WTC11 (cell line): ENCODE results near the gene UQCC2. TPM values are rescaled to one million over a fixed set of nuclear protein-coding genes. Genes with fewer than 3 reads are reported as not detected.

ENCODE experiments used
- ATAC-seq: fragments of 200-7000 bp; cut with Tn5 transposase; 2 replicates; pipeline ENCODE4 v1.10.0; 2021; ENCODE audit warnings: mild to moderate bottlenecking, moderate library complexity
- CTCF ChIA-PET: fragments of 300-600 bp; sonication (Branson Sonifier 250); formaldehyde crosslinking; loops from one replicate; lab custom pipeline; 2021; ENCODE audit warnings: antibody characterized with exemption; lab: Charles Lee
- POLR2A ChIA-PET: fragments of 350-600 bp; sonication (Branson Sonifier 250); formaldehyde crosslinking; loops from one replicate; lab custom pipeline; 2021; ENCODE audit warnings: antibody characterized with exemption; lab: Charles Lee
- DNase-seq: peaks from one replicate; pipeline ENCODE4 v3.0.0; 2021; ENCODE audit warnings: low spot score
- H3K27ac Mint-ChIP-seq: 2 replicates; pipeline ENCODE4 v1.8.0; 2021; ENCODE audit warnings: mixed read lengths
- H3K27me3 Mint-ChIP-seq: 2 replicates; pipeline ENCODE4 v1.8.0; 2021; ENCODE audit warnings: low read depth, mild to moderate bottlenecking, moderate library complexity, mixed read lengths
- H3K36me3 Mint-ChIP-seq: 2 replicates; pipeline ENCODE4 v1.8.0; 2021; ENCODE audit warnings: mixed read lengths
- H3K4me1 Mint-ChIP-seq: 2 replicates; pipeline ENCODE4 v1.8.0; 2022; ENCODE audit warnings: mixed read lengths
- H3K4me3 Mint-ChIP-seq: 2 replicates; pipeline ENCODE4 v1.8.0; 2021; ENCODE audit warnings: mild to moderate bottlenecking, moderate library complexity, mixed read lengths
- H3K9me3 Mint-ChIP-seq: 2 replicates; pipeline ENCODE4 v1.8.0; 2021; ENCODE audit warnings: mixed read lengths
- GTF2I ChIP-seq: fragments of 250-450 bp; sonication (Bioruptor Pico); conservative IDR thresholded peaks from 2 replicates; pipeline ENCODE4 v1.4.0; 2021; ENCODE audit warnings: mild to moderate bottlenecking
- JAZF1 ChIP-seq: fragments of 250-450 bp; sonication (Bioruptor Pico); IDR thresholded peaks from 2 replicates; pipeline ENCODE4 v1.9.0; 2021; ENCODE audit warnings: moderate library complexity, mild to moderate bottlenecking, inconsistent platforms
- KAT7 ChIP-seq: sonication (generic); formaldehyde crosslinking; IDR thresholded peaks from 2 replicates; pipeline ENCODE4 v1.8.1; 2023; ENCODE audit warnings: missing genetic modification reagents, mild to moderate bottlenecking, borderline replicate concordance
- MXD4 ChIP-seq: fragments of 250-450 bp; sonication (Bioruptor Pico); IDR thresholded peaks from 2 replicates; pipeline ENCODE4 v1.8.0; 2021; ENCODE audit warnings: mild to moderate bottlenecking, moderate library complexity, borderline replicate concordance
- NFATC4 ChIP-seq: fragments of 250-450 bp; sonication (Bioruptor Pico); IDR thresholded peaks from 2 replicates; pipeline ENCODE4 v1.9.0; 2021; ENCODE audit warnings: mild to moderate bottlenecking
- NFE2L1 ChIP-seq: sonication (generic); formaldehyde crosslinking; IDR thresholded peaks from 2 replicates; pipeline ENCODE4 v1.8.1; 2023; ENCODE audit warnings: missing genetic modification reagents
- NFYB ChIP-seq: sonication (generic); formaldehyde crosslinking; conservative IDR thresholded peaks from 2 replicates; pipeline ENCODE4 v1.8.0; 2022; ENCODE audit warnings: low read depth, missing genetic modification reagents
- PRRX2 ChIP-seq: fragments of 250-450 bp; sonication (Bioruptor Pico); IDR thresholded peaks from 2 replicates; pipeline ENCODE4 v1.8.0; 2021; ENCODE audit warnings: mild to moderate bottlenecking
- RELA ChIP-seq: sonication (generic); formaldehyde crosslinking; IDR thresholded peaks from 2 replicates; pipeline ENCODE4 v1.8.1; 2022; ENCODE audit warnings: missing genetic modification reagents, mild to moderate bottlenecking, borderline replicate concordance
- SMAD3 ChIP-seq: sonication (generic); formaldehyde crosslinking; IDR thresholded peaks from 2 replicates; pipeline ENCODE4 v1.8.0; 2022; ENCODE audit warnings: missing genetic modification reagents, mild to moderate bottlenecking, borderline replicate concordance
- ZNF317 ChIP-seq: sonication (generic); formaldehyde crosslinking; IDR thresholded peaks from 2 replicates; pipeline ENCODE4 v1.8.1; 2023; ENCODE audit warnings: low read depth, mild to moderate bottlenecking, moderate library complexity, missing genetic modification reagents, borderline replicate concordance
- ZNF416 ChIP-seq: fragments of 250-450 bp; sonication (Bioruptor Pico); IDR thresholded peaks from 2 replicates; pipeline ENCODE4 v1.9.0; 2021; ENCODE audit warnings: mild to moderate bottlenecking, inconsistent platforms
- ZNF423 ChIP-seq: fragments of 250-450 bp; sonication (Bioruptor Pico); IDR thresholded peaks from 2 replicates; pipeline ENCODE4 v2.1.2; 2022; ENCODE audit warnings: mild to moderate bottlenecking, moderate library complexity
- total RNA-seq: library from RNA; stranded (reverse); gene quantifications from 3 replicates; pipeline ENCODE4 v1.2.3, GENCODE V29; 2021
- TF ChIP-seq, protein P1 (sequence below): fragments of 250-450 bp; sonication (Bioruptor Pico); IDR thresholded peaks from 2 replicates; pipeline ENCODE4 v1.9.0; 2021; ENCODE audit warnings: mild to moderate bottlenecking
- TF ChIP-seq, protein P2 (sequence below): fragments of 250-450 bp; sonication (Bioruptor Pico); IDR thresholded peaks from 2 replicates; pipeline ENCODE4 v2.1.2; 2022; ENCODE audit warnings: mild to moderate bottlenecking, moderate library complexity
- TF ChIP-seq, protein P3 (sequence below): sonication (generic); formaldehyde crosslinking; IDR thresholded peaks from 2 replicates; pipeline ENCODE4 v1.8.0; 2023; ENCODE audit warnings: missing genetic modification reagents
- TF ChIP-seq, protein P4 (sequence below): sonication (generic); formaldehyde crosslinking; IDR thresholded peaks from 2 replicates; pipeline ENCODE4 v1.8.1; 2023; ENCODE audit warnings: mild to moderate bottlenecking, missing genetic modification reagents, borderline replicate concordance
- TF ChIP-seq, protein P5 (sequence below): sonication (generic); formaldehyde crosslinking; IDR thresholded peaks from 2 replicates; pipeline ENCODE4 v1.8.1; 2023; ENCODE audit warnings: mild to moderate bottlenecking, missing genetic modification reagents
- TF ChIP-seq, protein P6 (sequence below): sonication (generic); formaldehyde crosslinking; IDR thresholded peaks from 2 replicates; pipeline ENCODE4 v1.8.1; 2022; ENCODE audit warnings: low read depth, mild to moderate bottlenecking, moderate library complexity, missing genetic modification reagents, borderline replicate concordance
- TF ChIP-seq, protein P7 (sequence below): sonication (generic); formaldehyde crosslinking; IDR thresholded peaks from 2 replicates; pipeline ENCODE4 v1.8.1; 2022; ENCODE audit warnings: low read depth, missing genetic modification reagents, borderline replicate concordance

The UQCC2 gene
- total RNA-seq, 1 experiment from 2014 or later = 65.8 TPM

DNA sequence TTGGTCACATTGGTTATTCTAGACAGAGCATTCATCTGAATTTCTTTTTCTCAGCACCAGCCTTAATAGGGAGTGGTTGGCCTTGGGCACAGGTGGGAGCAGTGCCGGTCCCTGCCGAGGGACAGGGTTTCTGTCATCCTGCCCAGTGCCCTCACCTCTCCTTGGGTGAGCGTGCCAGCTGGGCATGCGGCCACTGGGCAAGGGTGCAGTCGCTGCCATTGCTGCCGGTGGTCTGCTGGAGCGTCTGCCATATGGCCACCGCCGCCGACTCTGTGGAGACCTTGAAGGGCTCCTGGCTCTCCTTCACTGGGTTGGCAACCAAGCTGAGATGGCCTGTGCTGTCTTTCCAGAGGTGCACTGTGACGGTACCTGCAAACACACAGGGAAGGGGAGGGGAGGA is 16.4 kb upstream of the UQCC2 start:
- Mint-ChIP-seq H3K27me3 (no peaks in the 10 kb centered on the region; the same call in 1 of the 2 replicates), H3K4me3 (no peak overlapping the region), H3K36me3 (no peaks in the 10 kb centered on the region), H3K9me3 (no peaks in the 10 kb centered on the region), H3K27ac (no peak overlapping the region), H3K4me1 (peaks cover 20% of the 10 kb centered on the region)
- DNase-seq = no peak
- no peak for ATAC-seq
- TF ChIP-seq, protein P1, sequence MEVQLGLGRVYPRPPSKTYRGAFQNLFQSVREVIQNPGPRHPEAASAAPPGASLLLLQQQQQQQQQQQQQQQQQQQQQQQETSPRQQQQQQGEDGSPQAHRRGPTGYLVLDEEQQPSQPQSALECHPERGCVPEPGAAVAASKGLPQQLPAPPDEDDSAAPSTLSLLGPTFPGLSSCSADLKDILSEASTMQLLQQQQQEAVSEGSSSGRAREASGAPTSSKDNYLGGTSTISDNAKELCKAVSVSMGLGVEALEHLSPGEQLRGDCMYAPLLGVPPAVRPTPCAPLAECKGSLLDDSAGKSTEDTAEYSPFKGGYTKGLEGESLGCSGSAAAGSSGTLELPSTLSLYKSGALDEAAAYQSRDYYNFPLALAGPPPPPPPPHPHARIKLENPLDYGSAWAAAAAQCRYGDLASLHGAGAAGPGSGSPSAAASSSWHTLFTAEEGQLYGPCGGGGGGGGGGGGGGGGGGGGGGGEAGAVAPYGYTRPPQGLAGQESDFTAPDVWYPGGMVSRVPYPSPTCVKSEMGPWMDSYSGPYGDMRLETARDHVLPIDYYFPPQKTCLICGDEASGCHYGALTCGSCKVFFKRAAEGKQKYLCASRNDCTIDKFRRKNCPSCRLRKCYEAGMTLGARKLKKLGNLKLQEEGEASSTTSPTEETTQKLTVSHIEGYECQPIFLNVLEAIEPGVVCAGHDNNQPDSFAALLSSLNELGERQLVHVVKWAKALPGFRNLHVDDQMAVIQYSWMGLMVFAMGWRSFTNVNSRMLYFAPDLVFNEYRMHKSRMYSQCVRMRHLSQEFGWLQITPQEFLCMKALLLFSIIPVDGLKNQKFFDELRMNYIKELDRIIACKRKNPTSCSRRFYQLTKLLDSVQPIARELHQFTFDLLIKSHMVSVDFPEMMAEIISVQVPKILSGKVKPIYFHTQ = no peak
- no peak for TF ChIP-seq RELA (CRISPR knock-in tag)
- no peak for TF ChIP-seq NFYB
- no peak for TF ChIP-seq JAZF1 (CRISPR knock-in tag)
- TF ChIP-seq, protein P2, sequence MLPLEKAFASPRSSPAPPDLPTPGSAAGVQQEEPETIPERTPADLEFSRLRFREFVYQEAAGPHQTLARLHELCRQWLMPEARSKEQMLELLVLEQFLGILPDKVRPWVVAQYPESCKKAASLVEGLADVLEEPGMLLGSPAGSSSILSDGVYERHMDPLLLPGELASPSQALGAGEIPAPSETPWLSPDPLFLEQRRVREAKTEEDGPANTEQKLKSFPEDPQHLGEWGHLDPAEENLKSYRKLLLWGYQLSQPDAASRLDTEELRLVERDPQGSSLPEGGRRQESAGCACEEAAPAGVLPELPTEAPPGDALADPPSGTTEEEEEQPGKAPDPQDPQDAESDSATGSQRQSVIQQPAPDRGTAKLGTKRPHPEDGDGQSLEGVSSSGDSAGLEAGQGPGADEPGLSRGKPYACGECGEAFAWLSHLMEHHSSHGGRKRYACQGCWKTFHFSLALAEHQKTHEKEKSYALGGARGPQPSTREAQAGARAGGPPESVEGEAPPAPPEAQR (CRISPR knock-in tag) = no peak
- TF ChIP-seq, protein P3, sequence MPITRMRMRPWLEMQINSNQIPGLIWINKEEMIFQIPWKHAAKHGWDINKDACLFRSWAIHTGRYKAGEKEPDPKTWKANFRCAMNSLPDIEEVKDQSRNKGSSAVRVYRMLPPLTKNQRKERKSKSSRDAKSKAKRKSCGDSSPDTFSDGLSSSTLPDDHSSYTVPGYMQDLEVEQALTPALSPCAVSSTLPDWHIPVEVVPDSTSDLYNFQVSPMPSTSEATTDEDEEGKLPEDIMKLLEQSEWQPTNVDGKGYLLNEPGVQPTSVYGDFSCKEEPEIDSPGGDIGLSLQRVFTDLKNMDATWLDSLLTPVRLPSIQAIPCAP (CRISPR knock-in tag) = no peak
- no peak for TF ChIP-seq GTF2I (CRISPR knock-in tag)
- no peak for TF ChIP-seq NFATC4 (CRISPR knock-in tag)
- no peak for TF ChIP-seq MXD4
- no peak for TF ChIP-seq ZNF416 (CRISPR knock-in tag)
- CTCF ChIA-PET = interaction anchor here (0.6 to 1.7 kb wide), 3 partner anchors 15 to 300 kb away, joined by 3 to 4 read pairs (median 4); partner anchors contain the start of gene UQCC2
- POLR2A ChIA-PET = no interaction called here

DNA sequence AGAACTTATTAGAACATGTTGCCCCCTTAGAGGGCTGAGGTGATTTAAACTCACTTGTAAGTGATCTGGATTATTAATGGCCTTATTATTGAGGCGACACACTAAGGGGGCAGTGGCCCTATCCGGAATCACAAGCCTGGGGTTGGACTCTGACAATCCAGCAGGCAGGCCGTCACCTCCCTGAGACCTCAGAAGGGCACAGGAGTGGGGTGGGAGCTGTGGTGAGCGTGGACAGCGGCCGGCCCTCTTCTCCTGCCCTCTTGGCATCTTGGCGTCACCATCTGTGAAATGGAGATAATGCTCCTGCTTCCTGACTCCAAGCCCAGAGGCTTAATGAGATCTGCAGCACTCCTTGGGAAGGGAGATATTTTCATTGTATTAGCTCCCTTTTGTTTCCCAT is 15.6 kb upstream of the UQCC2 start:
- no peak overlapping the region for H3K27ac Mint-ChIP-seq
- no peak for DNase-seq
- H3K36me3 Mint-ChIP-seq = no peaks in the 10 kb centered on the region
- no peaks in the 10 kb centered on the region for H3K9me3 Mint-ChIP-seq
- no peak overlapping the region for H3K4me3 Mint-ChIP-seq
- peaks cover 20% of the 10 kb centered on the region for H3K4me1 Mint-ChIP-seq
- ChIA-PET CTCF (interaction anchor here (1.7 kb wide), 1 partner anchor 16 kb away, joined by 4 read pairs; the partner anchor contains the start of gene UQCC2), POLR2A (no interaction called here)
- no peaks in the 10 kb centered on the region; the same call in 1 of the 2 replicates for H3K27me3 Mint-ChIP-seq
- ATAC-seq = no peak
- TF ChIP-seq, protein P4, sequence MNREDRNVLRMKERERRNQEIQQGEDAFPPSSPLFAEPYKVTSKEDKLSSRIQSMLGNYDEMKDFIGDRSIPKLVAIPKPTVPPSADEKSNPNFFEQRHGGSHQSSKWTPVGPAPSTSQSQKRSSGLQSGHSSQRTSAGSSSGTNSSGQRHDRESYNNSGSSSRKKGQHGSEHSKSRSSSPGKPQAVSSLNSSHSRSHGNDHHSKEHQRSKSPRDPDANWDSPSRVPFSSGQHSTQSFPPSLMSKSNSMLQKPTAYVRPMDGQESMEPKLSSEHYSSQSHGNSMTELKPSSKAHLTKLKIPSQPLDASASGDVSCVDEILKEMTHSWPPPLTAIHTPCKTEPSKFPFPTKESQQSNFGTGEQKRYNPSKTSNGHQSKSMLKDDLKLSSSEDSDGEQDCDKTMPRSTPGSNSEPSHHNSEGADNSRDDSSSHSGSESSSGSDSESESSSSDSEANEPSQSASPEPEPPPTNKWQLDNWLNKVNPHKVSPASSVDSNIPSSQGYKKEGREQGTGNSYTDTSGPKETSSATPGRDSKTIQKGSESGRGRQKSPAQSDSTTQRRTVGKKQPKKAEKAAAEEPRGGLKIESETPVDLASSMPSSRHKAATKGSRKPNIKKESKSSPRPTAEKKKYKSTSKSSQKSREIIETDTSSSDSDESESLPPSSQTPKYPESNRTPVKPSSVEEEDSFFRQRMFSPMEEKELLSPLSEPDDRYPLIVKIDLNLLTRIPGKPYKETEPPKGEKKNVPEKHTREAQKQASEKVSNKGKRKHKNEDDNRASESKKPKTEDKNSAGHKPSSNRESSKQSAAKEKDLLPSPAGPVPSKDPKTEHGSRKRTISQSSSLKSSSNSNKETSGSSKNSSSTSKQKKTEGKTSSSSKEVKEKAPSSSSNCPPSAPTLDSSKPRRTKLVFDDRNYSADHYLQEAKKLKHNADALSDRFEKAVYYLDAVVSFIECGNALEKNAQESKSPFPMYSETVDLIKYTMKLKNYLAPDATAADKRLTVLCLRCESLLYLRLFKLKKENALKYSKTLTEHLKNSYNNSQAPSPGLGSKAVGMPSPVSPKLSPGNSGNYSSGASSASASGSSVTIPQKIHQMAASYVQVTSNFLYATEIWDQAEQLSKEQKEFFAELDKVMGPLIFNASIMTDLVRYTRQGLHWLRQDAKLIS (CRISPR knock-in tag) = no peak
- TF ChIP-seq, protein P5, sequence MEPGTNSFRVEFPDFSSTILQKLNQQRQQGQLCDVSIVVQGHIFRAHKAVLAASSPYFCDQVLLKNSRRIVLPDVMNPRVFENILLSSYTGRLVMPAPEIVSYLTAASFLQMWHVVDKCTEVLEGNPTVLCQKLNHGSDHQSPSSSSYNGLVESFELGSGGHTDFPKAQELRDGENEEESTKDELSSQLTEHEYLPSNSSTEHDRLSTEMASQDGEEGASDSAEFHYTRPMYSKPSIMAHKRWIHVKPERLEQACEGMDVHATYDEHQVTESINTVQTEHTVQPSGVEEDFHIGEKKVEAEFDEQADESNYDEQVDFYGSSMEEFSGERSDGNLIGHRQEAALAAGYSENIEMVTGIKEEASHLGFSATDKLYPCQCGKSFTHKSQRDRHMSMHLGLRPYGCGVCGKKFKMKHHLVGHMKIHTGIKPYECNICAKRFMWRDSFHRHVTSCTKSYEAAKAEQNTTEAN = no peak
- no peak for TF ChIP-seq ZNF317 (CRISPR knock-in tag)
- no peak for TF ChIP-seq ZNF423
- no peak for TF ChIP-seq SMAD3
- TF ChIP-seq, protein P6, sequence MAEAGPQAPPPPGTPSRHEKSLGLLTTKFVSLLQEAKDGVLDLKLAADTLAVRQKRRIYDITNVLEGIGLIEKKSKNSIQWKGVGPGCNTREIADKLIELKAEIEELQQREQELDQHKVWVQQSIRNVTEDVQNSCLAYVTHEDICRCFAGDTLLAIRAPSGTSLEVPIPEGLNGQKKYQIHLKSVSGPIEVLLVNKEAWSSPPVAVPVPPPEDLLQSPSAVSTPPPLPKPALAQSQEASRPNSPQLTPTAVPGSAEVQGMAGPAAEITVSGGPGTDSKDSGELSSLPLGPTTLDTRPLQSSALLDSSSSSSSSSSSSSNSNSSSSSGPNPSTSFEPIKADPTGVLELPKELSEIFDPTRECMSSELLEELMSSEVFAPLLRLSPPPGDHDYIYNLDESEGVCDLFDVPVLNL (CRISPR knock-in tag) = no peak
- no peak for TF ChIP-seq PRRX2 (CRISPR knock-in tag)
- TF ChIP-seq, protein P7, sequence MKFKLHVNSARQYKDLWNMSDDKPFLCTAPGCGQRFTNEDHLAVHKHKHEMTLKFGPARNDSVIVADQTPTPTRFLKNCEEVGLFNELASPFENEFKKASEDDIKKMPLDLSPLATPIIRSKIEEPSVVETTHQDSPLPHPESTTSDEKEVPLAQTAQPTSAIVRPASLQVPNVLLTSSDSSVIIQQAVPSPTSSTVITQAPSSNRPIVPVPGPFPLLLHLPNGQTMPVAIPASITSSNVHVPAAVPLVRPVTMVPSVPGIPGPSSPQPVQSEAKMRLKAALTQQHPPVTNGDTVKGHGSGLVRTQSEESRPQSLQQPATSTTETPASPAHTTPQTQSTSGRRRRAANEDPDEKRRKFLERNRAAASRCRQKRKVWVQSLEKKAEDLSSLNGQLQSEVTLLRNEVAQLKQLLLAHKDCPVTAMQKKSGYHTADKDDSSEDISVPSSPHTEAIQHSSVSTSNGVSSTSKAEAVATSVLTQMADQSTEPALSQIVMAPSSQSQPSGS (CRISPR knock-in tag) = no peak
- no peak for TF ChIP-seq NFE2L1 (CRISPR knock-in tag)
- TF ChIP-seq, protein P1 = no peak
- TF ChIP-seq KAT7 (CRISPR knock-in tag) = no peak
